HEK293 (cell line): Measurements from ENCODE around the gene DKK2.

Source experiments
- CTCF ChIA-PET: fragments of 350-600 bp; formaldehyde crosslinking; extraction: SDS; loops from one replicate; lab custom pipeline; 2021; ENCODE audit warnings: antibody characterized with exemption; lab: Yijun Ruan, JAX
- POLR2A ChIA-PET: fragments of 300-600 bp; formaldehyde crosslinking; extraction: SDS; loops from one replicate; lab custom pipeline; 2020; ENCODE audit warnings: antibody characterized with exemption, inconsistent platforms; lab: Yijun Ruan, JAX
- H3K27ac ChIP-seq: fragments of 200-500 bp; sonication (Bioruptor generic); 2 replicates; pipeline ENCODE4 v1.5.1; 2014; ENCODE audit warnings: low read depth, low read length, control low read depth, inconsistent platforms; ENCODE audit errors: extremely low read depth
- H3K36me3 ChIP-seq, 2 experiments: fragments of 200-500 bp in 1 of 2; sonication (Bioruptor generic) in 1 of 2; 1 replicate in 1 of 2; 2 replicates in 1 of 2; pipeline ENCODE4 v1.5.1; 2014 to 2017; ENCODE audit warnings: inconsistent platforms in 2 of 2, low read length in 2 of 2; ENCODE audit not compliant: control insufficient read depth in 2 of 2, insufficient read depth in 1 of 2
- H3K4me1 ChIP-seq: fragments of 200-500 bp; sonication (Bioruptor generic); 2 replicates; pipeline ENCODE4 v1.5.1; 2014; ENCODE audit warnings: mild to moderate bottlenecking, low read length, inconsistent platforms; ENCODE audit not compliant: control insufficient read depth, insufficient read depth
- H3K4me3 ChIP-seq: 2 replicates; pipeline ENCODE4 v1.5.1; 2011; ENCODE audit warnings: low read depth, mild to moderate bottlenecking, control low read depth, low read length, moderate library complexity
- H3K9me3 ChIP-seq: fragments of 200-500 bp; sonication (Bioruptor generic); 2 replicates; pipeline ENCODE4 v1.5.1; 2014; ENCODE audit warnings: low read depth, low read length, inconsistent platforms; ENCODE audit not compliant: control insufficient read depth, insufficient read depth
- BCL6B ChIP-seq: fragments of 450-650 bp; formaldehyde crosslinking; IDR thresholded peaks from 2 replicates; pipeline ENCODE4 v1.5.1; 2017; ENCODE audit warnings: missing biosample characterization, missing genetic modification characterization
- HOXA7 ChIP-seq: sonication (generic); formaldehyde crosslinking; IDR thresholded peaks from 2 replicates; pipeline ENCODE4 v1.8.1; 2022; ENCODE audit warnings: missing genetic modification reagents, borderline replicate concordance
- IKZF3 ChIP-seq: fragments of 450-650 bp; IDR thresholded peaks from 2 replicates; pipeline ENCODE4 v1.5.0; 2018; ENCODE audit warnings: missing biosample characterization, mild to moderate bottlenecking, missing genetic modification characterization, moderate library complexity
- KLF17 ChIP-seq: fragments of 450-650 bp; formaldehyde crosslinking; IDR thresholded peaks from 2 replicates; pipeline ENCODE4 v1.5.1; 2016; ENCODE audit warnings: missing biosample characterization, missing genetic modification characterization
- MEIS1 ChIP-seq: sonication (generic); formaldehyde crosslinking; IDR thresholded peaks from 2 replicates; pipeline ENCODE4 v1.8.1; 2022; ENCODE audit warnings: missing genetic modification reagents, mild to moderate bottlenecking, borderline replicate concordance
- OVOL3 ChIP-seq: fragments of 450-650 bp; formaldehyde crosslinking; IDR thresholded peaks from 2 replicates; pipeline ENCODE4 v1.5.1; 2016; ENCODE audit warnings: missing biosample characterization, missing genetic modification characterization
- YY2 ChIP-seq: fragments of 450-650 bp; formaldehyde crosslinking; IDR thresholded peaks from 2 replicates; pipeline ENCODE4 v1.5.1; 2016; ENCODE audit warnings: missing biosample characterization, missing genetic modification characterization
- ZBTB11 ChIP-seq: fragments of 450-650 bp; formaldehyde crosslinking; conservative IDR thresholded peaks from 2 replicates; pipeline ENCODE4 v1.5.1; 2016; ENCODE audit warnings: low read depth, missing biosample characterization, missing genetic modification characterization
- ZFP41 ChIP-seq: fragments of 450-650 bp; formaldehyde crosslinking; IDR thresholded peaks from 2 replicates; pipeline ENCODE4 v1.5.1; 2016; ENCODE audit warnings: missing biosample characterization, missing genetic modification characterization, borderline replicate concordance
- ZFP69B ChIP-seq: fragments of 450-650 bp; formaldehyde crosslinking; IDR thresholded peaks from 2 replicates; pipeline ENCODE4 v1.5.1; 2016; ENCODE audit warnings: missing biosample characterization, missing genetic modification characterization
- ZNF140 ChIP-seq: fragments of 450-650 bp; formaldehyde crosslinking; IDR thresholded peaks from 2 replicates; pipeline ENCODE4 v1.5.1; 2016; ENCODE audit warnings: missing biosample characterization, missing genetic modification characterization
- ZNF18 ChIP-seq: fragments of 450-650 bp; formaldehyde crosslinking; IDR thresholded peaks from 2 replicates; pipeline ENCODE4 v1.5.1; 2016; ENCODE audit warnings: missing biosample characterization, missing genetic modification characterization
- ZNF211 ChIP-seq: fragments of 450-650 bp; formaldehyde crosslinking; IDR thresholded peaks from 2 replicates; pipeline ENCODE4 v1.5.1; 2016; ENCODE audit warnings: low read depth, missing biosample characterization, missing genetic modification characterization
- ZNF280D ChIP-seq: fragments of 450-650 bp; formaldehyde crosslinking; IDR thresholded peaks from 2 replicates; pipeline ENCODE4 v1.5.1; 2016; ENCODE audit warnings: missing biosample characterization, missing genetic modification characterization
- ZNF426 ChIP-seq: fragments of 450-650 bp; formaldehyde crosslinking; IDR thresholded peaks from 2 replicates; pipeline ENCODE4 v1.5.1; 2017; ENCODE audit warnings: missing biosample characterization, missing genetic modification characterization, mild to moderate bottlenecking, inconsistent platforms, moderate library complexity
- ZNF530 ChIP-seq: fragments of 450-650 bp; formaldehyde crosslinking; IDR thresholded peaks from 2 replicates; pipeline ENCODE4 v1.5.1; 2016; ENCODE audit warnings: low read depth, missing biosample characterization, missing genetic modification characterization
- ZNF549 ChIP-seq: fragments of 450-650 bp; IDR thresholded peaks from 2 replicates; pipeline ENCODE4 v1.5.1; 2018; ENCODE audit warnings: missing biosample characterization, missing genetic modification characterization, mild to moderate bottlenecking, inconsistent platforms, moderate library complexity
- ZNF623 ChIP-seq: fragments of 450-650 bp; formaldehyde crosslinking; IDR thresholded peaks from 2 replicates; pipeline ENCODE4 v1.5.1; 2016; ENCODE audit warnings: missing biosample characterization, missing genetic modification characterization
- ZNF670 ChIP-seq: fragments of 450-650 bp; formaldehyde crosslinking; IDR thresholded peaks from 2 replicates; pipeline ENCODE4 v1.5.1; 2016; ENCODE audit warnings: missing biosample characterization, missing genetic modification characterization, low read depth
- ZNF76 ChIP-seq: fragments of 450-650 bp; formaldehyde crosslinking; IDR thresholded peaks from 2 replicates; pipeline ENCODE4; 2016; ENCODE audit warnings: low read depth, missing biosample characterization, missing genetic modification characterization, borderline replicate concordance
- ZNF777 ChIP-seq: fragments of 450-650 bp; formaldehyde crosslinking; IDR thresholded peaks from 2 replicates; pipeline ENCODE4 v1.5.1; 2017; ENCODE audit warnings: missing biosample characterization, missing genetic modification characterization, borderline replicate concordance
- ZNF843 ChIP-seq: fragments of 450-650 bp; formaldehyde crosslinking; IDR thresholded peaks from 2 replicates; pipeline ENCODE4 v1.5.1; 2016; ENCODE audit warnings: missing biosample characterization, missing genetic modification characterization
- ZSCAN30 ChIP-seq: fragments of 450-650 bp; IDR thresholded peaks from 2 replicates; pipeline ENCODE4 v1.5.1; 2018; ENCODE audit warnings: missing biosample characterization, mild to moderate bottlenecking, missing genetic modification characterization, moderate library complexity

DKK2 gene

GRCh38 chr4:107034996-107035818, 906 bp downstream of the DKK2 start (continued):
- TF ChIP-seq ZBTB11 (tag by site-specific recombination) (peak; percentile 47; the same call in 1 of the 2 replicates), ZSCAN30 (tag by site-specific recombination) (no peak)

GRCh38 chr4:107034091-107034995, 1.8 kb downstream of the DKK2 start:
- H3K4me1 ChIP-seq = no peaks in the 10 kb centered on the region
- H3K9me3 ChIP-seq = no peaks in the 10 kb centered on the region
- CTCF ChIA-PET = interaction anchor here (0.6 to 1.7 kb wide), 10 partner anchors 9 to 702 kb away, joined by 3 to 7 read pairs (median 3); no protein-coding TSS in a partner anchor
- H3K36me3 ChIP-seq = no peaks in the 10 kb centered on the region
- H3K4me3 ChIP-seq = peak overlapping the region; percentile 44
- POLR2A ChIA-PET = no interaction called here
- H3K27ac ChIP-seq = no peak overlapping the region
- TF ChIP-seq OVOL3 (tag by site-specific recombination) = no peak
- TF ChIP-seq ZNF623 (tag by site-specific recombination) = no peak
- TF ChIP-seq IKZF3 (tag by site-specific recombination) = 0 out of 2 replicates have a peak, but pooled peaks have one; percentile 22
- TF ChIP-seq ZNF530 (tag by site-specific recombination) = no peak
- no peak for TF ChIP-seq ZNF76 (tag by site-specific recombination)
- TF ChIP-seq ZNF426 (tag by site-specific recombination) = no peak
- no peak for TF ChIP-seq ZNF777 (tag by site-specific recombination)
- no peak for TF ChIP-seq ZFP69B
- no peak for TF ChIP-seq ZNF843 (tag by site-specific recombination)
- TF ChIP-seq ZNF140 (tag by site-specific recombination) = no peak
- no peak for TF ChIP-seq BCL6B
- no peak for TF ChIP-seq KLF17 (tag by site-specific recombination)
- TF ChIP-seq ZNF18 (tag by site-specific recombination) = no peak
- no peak for TF ChIP-seq ZFP41 (tag by site-specific recombination)
- TF ChIP-seq HOXA7 (CRISPR knock-in tag) = no peak
- TF ChIP-seq ZNF211 (tag by site-specific recombination) = no peak
- no peak for TF ChIP-seq MEIS1 (CRISPR knock-in tag)
- no peak for TF ChIP-seq ZNF549 (tag by site-specific recombination)
- TF ChIP-seq YY2 (tag by site-specific recombination) = no peak
- TF ChIP-seq ZNF280D (tag by site-specific recombination) = no peak
- no peak for TF ChIP-seq ZNF670
